ENCODE results near the gene HSP90AA1. TPM values are rescaled to one million over a fixed set of nuclear protein-coding genes. Genes with fewer than 3 reads are reported as not detected.
A peak's percentile ranks its signal among the peaks of the same experiment; 100 is the strongest.
"Not testable (repeated sequence)": the region's sequence is repeated elsewhere in the genome, so short reads cannot be mapped to it uniquely, and the experiment has no call there.

The HSP90AA1 gene
- total and polyA plus RNA-seq, 2 experiments from 2014 or later, result 142 to 1,021 TPM

- H3K36me3 ChIP-seq, result peaks cover 61% of the 10 kb centered on the region
Measured at GRCh38 chr14:102080183-102081080, 6.4 kb downstream of the HSP90AA1 start.

GRCh38 chr14:102079700-102079979 is 7.2 kb downstream of the HSP90AA1 start:
- H3K27ac ChIP-seq, result no peak overlapping the region
- H3K36me3 ChIP-seq, result peaks cover 54% of the 10 kb centered on the region
- H3K27me3 ChIP-seq, result no peaks in the 10 kb centered on the region
- peaks cover 11% of the 10 kb centered on the region for H3K4me1 ChIP-seq (ENCODE audit: low read depth)
- no peaks in the 10 kb centered on the region for H3K9me3 ChIP-seq (ENCODE audit: low read depth)
- no peak for DNase-seq (ENCODE audit: low read depth in 1 of 2, low spot score in 1 of 2)
- TF ChIP-seq CTCF (IDR thresholded peaks at IDR 0.05; ENCODE audit: low read depth, low read length), result no peak
- no peak overlapping the region for H3K4me3 ChIP-seq

More at GRCh38 chr14:102080183-102081080, 6.4 kb downstream of the HSP90AA1 start:
- no peak for TF ChIP-seq CTCF (IDR thresholded peaks at IDR 0.05; ENCODE audit: low read depth, low read length)
- peak overlapping the region; percentile 21 for H3K27ac ChIP-seq
- DNase-seq (ENCODE audit: low read depth in 1 of 2, low spot score in 1 of 2), result no peak
- no peaks in the 10 kb centered on the region for H3K9me3 ChIP-seq (ENCODE audit: low read depth)
- peaks cover 17% of the 10 kb centered on the region for H3K4me1 ChIP-seq (ENCODE audit: low read depth)
- H3K4me3 ChIP-seq, result no peak overlapping the region
- H3K27me3 ChIP-seq, result no peaks in the 10 kb centered on the region

GRCh38 chr14:102078831-102079699 is 7.8 kb downstream of the HSP90AA1 start:
- H3K27ac ChIP-seq, result no peak overlapping the region
- TF ChIP-seq CTCF (IDR thresholded peaks at IDR 0.05; ENCODE audit: low read depth, low read length), result no peak
- no peaks in the 10 kb centered on the region for H3K27me3 ChIP-seq
- H3K36me3 ChIP-seq, result peaks cover 49% of the 10 kb centered on the region
- DNase-seq (ENCODE audit: low read depth in 1 of 2, low spot score in 1 of 2), result no peak
- peaks cover 5% of the 10 kb centered on the region for H3K4me1 ChIP-seq (ENCODE audit: low read depth)
- H3K9me3 ChIP-seq (ENCODE audit: low read depth), result no peaks in the 10 kb centered on the region
- H3K4me3 ChIP-seq, result no peak overlapping the region

GRCh38 chr14:102078361-102078791 is 8.5 kb downstream of the HSP90AA1 start:
- not testable (repeated sequence) for H3K4me3 ChIP-seq; H3K9me3 ChIP-seq (ENCODE audit: low read depth); H3K4me1 ChIP-seq (ENCODE audit: low read depth); H3K27me3 ChIP-seq; H3K27ac ChIP-seq; DNase-seq (ENCODE audit: low read depth in 1 of 2, low spot score in 1 of 2)
- peaks cover 42% of the 10 kb centered on the region for H3K36me3 ChIP-seq

- Histone ChIP-seq H3K27me3 (no peaks in the 10 kb centered on the region), H3K4me1 (ENCODE audit: low read depth) (no peaks in the 10 kb centered on the region), H3K4me3 (no peak overlapping the region), H3K9me3 (ENCODE audit: low read depth) (no peaks in the 10 kb centered on the region), H3K27ac (no peak overlapping the region), H3K36me3 (peaks cover 32% of the 10 kb centered on the region)
- TF ChIP-seq CTCF (IDR thresholded peaks at IDR 0.05; ENCODE audit: low read depth, low read length), result no peak
- no peak for DNase-seq (ENCODE audit: low read depth in 1 of 2, low spot score in 1 of 2)
Measured at GRCh38 chr14:102077382-102077709, 9.5 kb downstream of the HSP90AA1 start.

- Histone ChIP-seq H3K27me3 (no peaks in the 10 kb centered on the region), H3K9me3 (ENCODE audit: low read depth) (no peaks in the 10 kb centered on the region), H3K4me3 (no peak overlapping the region), H3K36me3 (peaks cover 12% of the 10 kb centered on the region), H3K4me1 (ENCODE audit: low read depth) (no peaks in the 10 kb centered on the region), H3K27ac (no peak overlapping the region)
- DNase-seq (ENCODE audit: low read depth in 1 of 2, low spot score in 1 of 2), result no peak
- no peak for TF ChIP-seq CTCF (IDR thresholded peaks at IDR 0.05; ENCODE audit: low read depth, low read length)
Measured at GRCh38 chr14:102075155-102075554, 11.7 kb downstream of the HSP90AA1 start.

All from cardiac muscle cell (in vitro differentiated cells and primary cell).